Brain microvascular endothelial cell (primary cell): ENCODE data around the gene DENND1A.

Source experiments
- DNase-seq: peaks from one replicate; pipeline ENCODE4 v3.0.0-alpha.2; 2020
- H3K27ac ChIP-seq: fragments of 250-450 bp; sonication (Bioruptor Pico); 2 replicates; pipeline ENCODE4 v1.5.1; 2020; ENCODE audit warnings: mild to moderate bottlenecking, moderate library complexity
- H3K27me3 ChIP-seq: fragments of 250-450 bp; sonication (Bioruptor Pico); replicated peaks from 2 replicates; pipeline ENCODE4 v1.5.1; 2020; ENCODE audit warnings: mild to moderate bottlenecking
- H3K36me3 ChIP-seq: fragments of 250-450 bp; sonication (Bioruptor Pico); replicated peaks from 2 replicates; pipeline ENCODE4 v1.5.1; 2020; ENCODE audit warnings: mild to moderate bottlenecking
- H3K4me3 ChIP-seq: 2 replicates; pipeline ENCODE4 v1.5.1; 2011; ENCODE audit warnings: low read depth, mild to moderate bottlenecking, control low read depth, low read length, moderate library complexity
- CTCF ChIP-seq: IDR thresholded peaks from 2 replicates; pipeline ENCODE4 v1.5.1; 2011; ENCODE audit warnings: low read depth, mild to moderate bottlenecking, moderate library complexity, low read length, control low read depth, inconsistent platforms; ENCODE audit errors: missing control alignments
- in situ Hi-C: cut with HindIII; loops from 2 replicates; pipeline ENCODE4 v1.10.0; 2017; ENCODE audit warnings: low sequenced_read_pairs, low pct_ligation_motif_present

Gene DENND1A

GRCh38 chr9:123954518-123955280 is 24.8 kb upstream of the DENND1A start:
- DNase-seq = no peak
- in situ Hi-C loops = no loop called here

GRCh38 chr9:123952641-123953495 is 22.9 kb upstream of the DENND1A start:
- DNase-seq = no peak
- TF ChIP-seq CTCF = no peak
- Histone ChIP-seq H3K27ac (no peak overlapping the region), H3K27me3 (peaks cover 2% of the 10 kb centered on the region), H3K4me3 (no peak overlapping the region), H3K36me3 (no peaks in the 10 kb centered on the region)
- in situ Hi-C loops = no loop called here

More at GRCh38 chr9:123954518-123955280, 24.8 kb upstream of the DENND1A start:
- Histone ChIP-seq H3K4me3 (no peak overlapping the region), H3K27ac (no peak overlapping the region), H3K27me3 (peaks cover 2% of the 10 kb centered on the region), H3K36me3 (no peaks in the 10 kb centered on the region)
- no peak for TF ChIP-seq CTCF

- Histone ChIP-seq H3K4me3 (no peak overlapping the region), H3K36me3 (no peaks in the 10 kb centered on the region), H3K27ac (no peak overlapping the region), H3K27me3 (peaks cover 2% of the 10 kb centered on the region)
- no peak for TF ChIP-seq CTCF
- no peak for DNase-seq
- in situ Hi-C loops = no loop called here
Observed at GRCh38 chr9:123948286-123948685, 18.4 kb upstream of the DENND1A start.

GRCh38 chr9:123947326-123947725 is 17.4 kb upstream of the DENND1A start:
- TF ChIP-seq CTCF = no peak
- Histone ChIP-seq H3K27me3 (no peaks in the 10 kb centered on the region), H3K27ac (no peak overlapping the region), H3K36me3 (no peaks in the 10 kb centered on the region), H3K4me3 (no peak overlapping the region)
- in situ Hi-C loops = no loop called here
- no peak for DNase-seq

- no peak for DNase-seq
- TF ChIP-seq CTCF = no peak
- H3K27ac ChIP-seq = no peak overlapping the region
- H3K4me3 ChIP-seq = no peak overlapping the region
- H3K27me3 ChIP-seq = no peaks in the 10 kb centered on the region
- H3K36me3 ChIP-seq = no peaks in the 10 kb centered on the region
- in situ Hi-C loops = no loop called here
Observed at GRCh38 chr9:123946101-123946821, 16.3 kb upstream of the DENND1A start.
